K562 (cell line): ENCODE results near the gene GOLPH3L. TPM values are rescaled to one million over a fixed set of nuclear protein-coding genes. Genes with fewer than 3 reads are reported as not detected.

Experiments used
- CBFA2T2 ChIP-seq: fragments of 450-650 bp; conservative IDR thresholded peaks from 2 replicates; pipeline ENCODE4 v1.6.1; 2017; ENCODE audit warnings: mild to moderate bottlenecking
- DEAF1 ChIP-seq: fragments of 450-650 bp; formaldehyde crosslinking; IDR thresholded peaks from 2 replicates; pipeline ENCODE4 v1.4.0; 2020; ENCODE audit warnings: mild to moderate bottlenecking, moderate library complexity
- ELF1 ChIP-seq: fragments of 200-800 bp; sonication (Bioruptor generic); IDR thresholded peaks from 2 replicates; pipeline ENCODE4 v1.6.1; 2016; ENCODE audit warnings: missing genetic modification characterization, missing compliant biosample characterization
- HDAC2 ChIP-seq: fragments of 450-650 bp; IDR thresholded peaks from 2 replicates; pipeline ENCODE4 v1.6.1; 2016; ENCODE audit warnings: mild to moderate bottlenecking
- JUN ChIP-seq, 2 experiments: sonication (generic) in 1 of 2; formaldehyde crosslinking in 1 of 2; IDR thresholded peaks; 2 replicates each; pipeline versions ENCODE4 v1.6.1 to v1.8.0; 2012 to 2022; ENCODE audit warnings: borderline replicate concordance in 2 of 2, mild to moderate bottlenecking in 2 of 2, improper control_type of control experiment in 1 of 2, low read depth in 1 of 2, low read length in 1 of 2, missing genetic modification reagents in 1 of 2
- KLF16 ChIP-seq: IDR thresholded peaks from 2 replicates; pipeline ENCODE4 v1.6.1; 2016; ENCODE audit warnings: antibody characterized with exemption
- MLX ChIP-seq, 2 experiments: fragments of 450-650 bp in 1 of 2; sonication (generic) in 1 of 2; formaldehyde crosslinking; conservative IDR thresholded peaks; 2 replicates each; pipeline versions ENCODE4 v1.4.0 to v1.8.1; 2020 to 2022; ENCODE audit warnings: mild to moderate bottlenecking in 1 of 2, missing genetic modification reagents in 1 of 2
- MYBL2 ChIP-seq, 2 experiments: fragments of 450-650 bp in 1 of 2; sonication (generic) in 1 of 2; formaldehyde crosslinking in 1 of 2; IDR thresholded peaks; 2 replicates each; pipeline versions ENCODE4 v1.6.1 to v1.8.1; 2017 to 2022; ENCODE audit warnings: borderline replicate concordance in 1 of 2, inconsistent platforms in 1 of 2, low read depth in 1 of 2, mild to moderate bottlenecking in 1 of 2, missing genetic modification reagents in 1 of 2, moderate library complexity in 1 of 2
- SAFB ChIP-seq: fragments of 200-400 bp; formaldehyde crosslinking; IDR thresholded peaks from 2 replicates; pipeline ENCODE4 v1.6.1; 2017; ENCODE audit warnings: low read depth, low read length, borderline replicate concordance
- SMARCB1 ChIP-seq: IDR thresholded peaks from 2 replicates; pipeline ENCODE4 v1.6.1; 2011; ENCODE audit warnings: improper control_type of control experiment, low read depth; ENCODE audit not compliant: insufficient read length
- SNRNP70 ChIP-seq: fragments of 200-400 bp; formaldehyde crosslinking; optimal IDR thresholded peaks from 2 replicates; pipeline ENCODE3; 2017; ENCODE audit warnings: low read depth, low read length
- SRSF3 ChIP-seq: fragments of 200-400 bp; formaldehyde crosslinking; IDR thresholded peaks from 2 replicates; pipeline ENCODE4 v1.6.1; 2016; ENCODE audit warnings: mild to moderate bottlenecking, low read length, moderate library complexity; ENCODE audit not compliant: insufficient read depth
- SRSF7 ChIP-seq: fragments of 200-400 bp; formaldehyde crosslinking; optimal IDR thresholded peaks from 2 replicates; pipeline ENCODE3; 2017; ENCODE audit warnings: mild to moderate bottlenecking, low read depth, low read length
- TCF15 ChIP-seq: fragments of 250-450 bp; sonication (Bioruptor Pico); IDR thresholded peaks from 2 replicates; pipeline ENCODE4 v1.8.0; 2022; ENCODE audit warnings: moderate library complexity, mild to moderate bottlenecking, inconsistent platforms
- TEAD4 ChIP-seq, 2 experiments: sonication (generic) in 1 of 2; formaldehyde crosslinking in 1 of 2; IDR thresholded peaks; 2 replicates each; pipeline versions ENCODE4 v1.6.1 to v1.8.0; 2012 to 2022; ENCODE audit warnings: borderline replicate concordance in 1 of 2, inconsistent platforms in 1 of 2, low read length in 1 of 2, mild to moderate bottlenecking in 1 of 2, missing genetic modification reagents in 1 of 2
- ZNF143 ChIP-seq: sonication (generic); formaldehyde crosslinking; IDR thresholded peaks from 2 replicates; pipeline ENCODE4 v1.9.0; 2022; ENCODE audit warnings: mild to moderate bottlenecking, missing genetic modification reagents
- ZNF146 ChIP-seq: IDR thresholded peaks from one replicate; pipeline ENCODE4 v1.6.1; 2018; ENCODE audit warnings: missing compliant biosample characterization; ENCODE audit not compliant: unreplicated experiment
- ZNF224 ChIP-seq: sonication (generic); formaldehyde crosslinking; IDR thresholded peaks from 2 replicates; pipeline ENCODE4 v1.8.0; 2022; ENCODE audit warnings: mild to moderate bottlenecking, missing genetic modification reagents
- ZNF232 ChIP-seq: sonication (generic); formaldehyde crosslinking; IDR thresholded peaks from 2 replicates; pipeline ENCODE4 v1.8.0; 2022; ENCODE audit warnings: mild to moderate bottlenecking, missing genetic modification reagents
- ZNF274 ChIP-seq: IDR thresholded peaks from 2 replicates; pipeline ENCODE4 v1.6.1; 2011; ENCODE audit warnings: low read depth, mild to moderate bottlenecking, low read length, moderate library complexity, borderline replicate concordance
- ZNF280A ChIP-seq: fragments of 450-650 bp; IDR thresholded peaks from 2 replicates; pipeline ENCODE4 v1.6.1; 2018; ENCODE audit warnings: mild to moderate bottlenecking, low read depth; ENCODE audit not compliant: partially characterized antibody
- ZNF699 ChIP-seq: fragments of 250-450 bp; sonication (Bioruptor Pico); IDR thresholded peaks from 2 replicates; pipeline ENCODE4 v1.8.0; 2021; ENCODE audit warnings: mild to moderate bottlenecking, moderate library complexity; ENCODE audit not compliant: insufficient replicate concordance
- polyA plus RNA-seq, 8 experiments: library from polyadenylated mRNA; depleted of rRNA in 4 of 8; stranded (reverse) in 5 of 8; unstranded in 3 of 8; fragments of >200 nt; fragmentation: Nextera tagmentation in 2 of 8; fragmentation: Illumina TruSeq in 1 of 8; extraction: Ambion mirVana in 2 of 8; extraction: Trizol in 1 of 8; gene quantifications; 2 replicates each; pipeline versions ENCODE4 v1.2.1 to v1.2.3, GENCODE V29; 2011 to 2014; ENCODE audit warnings: inconsistent platforms in 1 of 8, missing spikeins in 1 of 8
- total RNA-seq, 7 experiments: library from RNA; depleted of rRNA in 6 of 7; stranded (reverse); fragments of >200 nt in 6 of 7; fragmentation: Illumina TruSeq in 2 of 7; extraction: Trizol in 2 of 7; gene quantifications; 2 replicates each; pipeline versions ENCODE4 v1.2.1 to v1.2.3, GENCODE V29; 2011 to 2021; ENCODE audit warnings: low replicate concordance in 1 of 7

The GOLPH3L gene
- total and polyA plus RNA-seq, 9 of the 15 experiments (the other 6 are each of a cell fraction or from before 2014, with no cell fraction given), result 8.1 to 42.1 (median 21.6) TPM

- TF ChIP-seq SRSF7 (no peak), ZNF143 (CRISPR knock-in tag) (no peak), ZNF280A (no peak), ELF1 (tag) (0 out of 2 replicates have a peak, but pooled peaks have one; percentile 56), SMARCB1 (no peak), ZNF224 (CRISPR knock-in tag) (no peak), KLF16 (no peak), JUN (IDR thresholded peaks at IDR 0.05; ENCODE audit: borderline replicate concordance, low read depth, low read length) (no peak), JUN (CRISPR knock-in tag; IDR thresholded peaks at IDR 0.05; ENCODE audit: borderline replicate concordance) (no peak), ZNF699 (CRISPR knock-in tag) (no peak), DEAF1 (no peak), ZNF146 (no peak), ZNF274 (no peak), SRSF3 (no peak), HDAC2 (no peak), ZNF232 (no peak), CBFA2T2 (no peak), MYBL2 (IDR thresholded peaks at IDR 0.05; ENCODE audit: low read depth) (no peak), MYBL2 (CRISPR knock-in tag; IDR thresholded peaks at IDR 0.05; ENCODE audit: borderline replicate concordance) (no peak), SNRNP70 (no peak), TEAD4 (IDR thresholded peaks at IDR 0.05; ENCODE audit: low read length) (no peak), TEAD4 (CRISPR knock-in tag; IDR thresholded peaks at IDR 0.05; ENCODE audit: borderline replicate concordance) (no peak), TCF15 (no peak), SAFB (no peak), MLX (CRISPR knock-in tag; conservative IDR thresholded peaks at IDR 0.05) (no peak)
Observed at GRCh38 chr1:150696995-150697927, at the start of gene GOLPH3L (continued).
